Inferior parietal cortex (tissue), 1 donor: ENCODE measurements around the gene CC2D2B.
A peak's percentile ranks its signal among the peaks of the same experiment; 100 is the strongest.
"Not testable (repeated sequence)": the region's sequence is repeated elsewhere in the genome, so short reads cannot be mapped to it uniquely, and the experiment has no call there.

Experiments
- DNase-seq: peaks from one replicate; pipeline ENCODE4 v3.0.0-alpha.2; 2016; ENCODE audit errors: extremely low spot score

Gene CC2D2B

GRCh38 chr10:95907456-95908253 lies at the start of gene CC2D2B:
Gene CC2D2B (plus strand): TSS chr10:95907975. CDS start chr10:95911324, 3,349 bp downstream.
- DNase-seq, result peak; percentile 83

- DNase-seq, result no peak
Observed at GRCh38 chr10:95860166-95860940, 47.4 kb upstream of the CC2D2B start.

- DNase-seq, result no peak
Observed at GRCh38 chr10:95861386-95861785, 46.4 kb upstream of the CC2D2B start.

- DNase-seq, result peak; percentile 60
Observed at GRCh38 chr10:95864906-95865813, 42.6 kb upstream of the CC2D2B start.

GRCh38 chr10:95865814-95866466 lies 41.8 kb upstream of the CC2D2B start:
- DNase-seq, result no peak

- DNase-seq, result no peak
Observed at GRCh38 chr10:95866467-95866842, 41.3 kb upstream of the CC2D2B start.

GRCh38 chr10:95867866-95868265 lies 39.9 kb upstream of the CC2D2B start:
- DNase-seq, result no peak

GRCh38 chr10:95872158-95872711 lies 35.5 kb upstream of the CC2D2B start:
- DNase-seq, result no peak

- DNase-seq, result no peak
Observed at GRCh38 chr10:95873139-95873538, 34.6 kb upstream of the CC2D2B start.

- DNase-seq, result no peak
Observed at GRCh38 chr10:95873651-95874050, 34.1 kb upstream of the CC2D2B start.

- DNase-seq, result not testable (repeated sequence)
Observed at GRCh38 chr10:95874783-95875182, 33.0 kb upstream of the CC2D2B start.

- DNase-seq, result no peak
Observed at GRCh38 chr10:95876756-95877155, 31.0 kb upstream of the CC2D2B start.

GRCh38 chr10:95877881-95878280 lies 29.9 kb upstream of the CC2D2B start:
- DNase-seq, result no peak

- no peak for DNase-seq
Observed at GRCh38 chr10:95880704-95881103, 27.1 kb upstream of the CC2D2B start.

GRCh38 chr10:95881316-95881715 lies 26.5 kb upstream of the CC2D2B start:
- no peak for DNase-seq

GRCh38 chr10:95889830-95890229 lies 17.9 kb upstream of the CC2D2B start:
- no peak for DNase-seq

GRCh38 chr10:95896071-95896850 lies 11.5 kb upstream of the CC2D2B start:
- no peak for DNase-seq

- not testable (repeated sequence) for DNase-seq
Observed at GRCh38 chr10:95905897-95906580, 1.7 kb upstream of the CC2D2B start.

- DNase-seq, result peak; percentile 67
Observed at GRCh38 chr10:95906677-95907455, 909 bp upstream of the CC2D2B start.
